ENCODE measurements around the gene TSPOAP1.

TSPOAP1 gene

GRCh38 chr17:58328195-58329034 lies at the start of gene TSPOAP1:
Gene TSPOAP1 (minus strand): TSS chr17:58328795. CDS start chr17:58327920, 875 bp downstream.
- no peak for TF ChIP-seq CTCF (IDR thresholded peaks at IDR 0.05; ENCODE audit: low read depth, low read length)
- no peak within 1 kb of the TSS for H3K4me3 ChIP-seq (ENCODE audit: low read depth, low read length)

DNA sequence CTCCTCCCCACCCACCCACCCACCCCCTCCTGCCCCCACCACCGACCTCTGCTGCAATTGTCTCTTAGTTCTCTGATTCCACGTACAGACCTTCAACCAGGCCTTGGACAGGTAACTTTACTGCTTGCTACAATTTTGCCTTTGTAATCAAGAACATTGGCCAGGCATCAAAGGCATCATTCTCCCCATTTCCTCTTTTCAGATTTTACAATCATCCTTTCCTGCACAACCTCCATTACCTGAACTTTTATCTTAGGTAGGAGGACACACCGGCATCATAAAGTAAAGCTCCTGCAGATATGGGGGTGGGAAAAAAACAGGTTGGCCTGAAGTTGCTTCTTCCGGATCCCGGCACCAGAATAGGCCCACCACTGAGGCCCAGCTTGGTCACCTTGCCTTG lies 49.1 kb upstream of the TSPOAP1 start:
- no peak for TF ChIP-seq CTCF (IDR thresholded peaks at IDR 0.05; ENCODE audit: low read depth, low read length)
- no peak overlapping the region for H3K4me3 ChIP-seq (ENCODE audit: low read depth, low read length)

GRCh38 chr17:58377093-58377601 lies 48.6 kb upstream of the TSPOAP1 start:
- TF ChIP-seq CTCF (IDR thresholded peaks at IDR 0.05; ENCODE audit: low read depth, low read length) = no peak
- H3K4me3 ChIP-seq (ENCODE audit: low read depth, low read length) = no peak overlapping the region

GRCh38 chr17:58376472-58377000 lies 47.9 kb upstream of the TSPOAP1 start:
- no peak for TF ChIP-seq CTCF (IDR thresholded peaks at IDR 0.05; ENCODE audit: low read depth, low read length)
- H3K4me3 ChIP-seq (ENCODE audit: low read depth, low read length) = no peak overlapping the region

DNA sequence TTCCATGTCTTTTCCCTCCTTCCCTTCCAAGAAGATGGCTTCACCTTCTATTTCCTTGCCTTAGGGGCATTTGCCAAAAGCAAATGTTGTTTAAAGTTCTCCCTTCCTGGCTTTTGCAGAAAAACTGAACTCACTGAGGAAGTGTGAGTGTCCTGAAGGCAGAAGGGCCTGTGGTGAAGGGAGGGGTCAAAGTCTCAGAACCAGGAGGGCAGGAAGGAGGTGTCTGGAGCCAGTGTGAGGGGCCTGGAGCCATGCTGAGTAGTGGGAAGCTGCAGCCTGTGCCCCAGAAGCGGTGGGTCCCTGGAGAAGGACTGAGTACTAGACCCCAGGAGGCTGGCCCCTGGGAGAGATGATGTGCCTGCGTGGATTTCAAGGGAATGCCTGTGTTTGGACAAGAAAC lies 47.2 kb upstream of the TSPOAP1 start:
- no peak overlapping the region for H3K4me3 ChIP-seq (ENCODE audit: low read depth, low read length)
- TF ChIP-seq CTCF (IDR thresholded peaks at IDR 0.05; ENCODE audit: low read depth, low read length) = no peak

- no peak for TF ChIP-seq CTCF (IDR thresholded peaks at IDR 0.05; ENCODE audit: low read depth, low read length)
These were observed 46.7 kb upstream of the TSPOAP1 start for GRCh38 chr17:58375256-58375655.

DNA sequence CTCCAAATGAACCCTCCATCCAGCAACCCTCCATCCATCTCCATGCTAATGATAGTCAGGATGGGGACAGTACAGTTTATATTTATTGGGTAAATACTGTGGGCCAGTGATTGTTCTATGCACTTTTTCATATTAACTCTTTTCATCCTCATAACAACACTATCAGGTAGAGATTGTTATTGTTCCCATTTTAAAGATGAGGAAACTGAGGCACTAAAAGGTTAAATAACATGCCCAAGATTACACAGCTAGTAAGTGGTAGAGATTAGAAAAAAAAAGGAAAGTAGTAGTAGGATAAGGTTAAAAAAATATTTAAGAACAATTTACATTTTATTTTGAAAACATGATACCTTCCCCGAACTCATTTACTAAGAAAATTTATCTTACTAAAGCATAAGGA lies 45.3 kb upstream of the TSPOAP1 start:
- no peak overlapping the region for H3K4me3 ChIP-seq (ENCODE audit: low read depth, low read length)
- no peak for TF ChIP-seq CTCF (IDR thresholded peaks at IDR 0.05; ENCODE audit: low read depth, low read length)

More at GRCh38 chr17:58375256-58375655, 46.7 kb upstream of the TSPOAP1 start:
- H3K4me3 ChIP-seq (ENCODE audit: low read depth, low read length) = no peak overlapping the region

Data from WI38 (cell line).